NCI-H128 (cell line): ENCODE results near the gene LIPN.

Experiments used
- DNase-seq: peaks from one replicate; lab custom pipeline; 2025; ENCODE audit not compliant: unreplicated experiment; lab: John Stamatoyannopoulos, UW

The LIPN gene

DNA sequence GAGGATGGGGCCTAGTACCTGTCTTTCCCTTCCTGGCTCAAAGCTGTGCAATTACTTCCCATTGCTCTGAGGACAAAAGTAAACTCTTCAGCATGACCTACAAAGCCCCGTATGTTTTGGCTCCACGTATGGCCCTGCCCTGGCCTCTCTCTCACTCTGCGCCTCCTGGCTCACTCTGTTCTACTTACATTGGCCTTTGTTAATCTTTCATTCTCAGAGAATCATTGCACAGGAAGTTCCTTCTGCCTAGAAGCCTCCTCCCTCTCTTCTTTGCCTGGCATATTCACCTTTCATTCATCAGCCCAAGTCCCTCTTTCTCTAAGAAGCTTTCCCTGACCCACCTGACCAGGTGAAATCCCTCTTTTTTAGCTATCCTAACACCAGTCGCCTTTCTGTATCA, 66.6 kb downstream of the LIPN start:
- no peak for DNase-seq

DNA sequence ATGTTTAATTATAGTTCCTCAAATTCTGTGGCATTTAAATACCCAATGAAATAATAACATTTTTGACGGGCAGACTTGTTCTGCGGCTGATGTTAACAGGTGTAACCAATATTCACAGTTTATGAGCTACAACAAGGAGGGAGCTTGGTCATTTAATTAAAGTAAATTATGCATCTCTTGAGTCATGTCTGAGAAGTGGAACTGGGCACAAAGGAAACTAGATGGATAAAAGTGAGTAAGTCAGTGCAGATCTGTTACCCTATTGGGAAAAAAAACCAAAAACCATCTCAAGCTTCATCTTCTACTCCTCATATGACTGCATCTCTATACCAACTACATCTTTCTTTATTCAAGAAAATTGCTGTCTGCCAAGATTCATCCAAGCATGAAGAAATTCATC, 67.9 kb downstream of the LIPN start:
- no peak for DNase-seq

DNA sequence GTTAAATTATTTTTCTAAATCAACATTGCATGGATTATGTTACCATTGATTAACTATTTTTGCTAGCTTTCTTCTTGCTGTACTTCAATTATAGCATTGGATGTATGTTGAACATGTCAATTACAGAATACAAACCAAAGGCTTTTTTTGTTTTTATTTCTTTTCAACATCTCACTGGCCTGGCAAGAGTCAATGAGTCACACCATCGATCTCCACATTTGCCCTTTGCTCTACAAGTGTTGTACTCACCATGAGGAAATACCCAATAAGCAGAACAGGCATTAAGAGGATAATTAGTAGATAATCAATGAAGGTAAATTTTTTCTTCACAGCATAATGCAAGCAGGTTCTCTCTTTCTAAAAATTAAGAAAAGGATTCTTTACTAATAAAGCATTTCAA, 68.5 kb downstream of the LIPN start:
- no peak for DNase-seq
